CD4-positive, alpha-beta T cell (primary cell): ENCODE results near the gene DKKL1. TPM values are rescaled to one million over a fixed set of nuclear protein-coding genes. Genes with fewer than 3 reads are reported as not detected.
A peak's percentile ranks its signal among the peaks of the same experiment; 100 is the strongest.

ENCODE experiments used
- ATAC-seq: fragments of 200-7000 bp; cut with Tn5 transposase; one replicate; pipeline ENCODE4 v1.10.0; 2022; ENCODE audit warnings: mild to moderate bottlenecking; ENCODE audit not compliant: poor library complexity
- CTCF ChIA-PET: fragments of 350-600 bp; sonication (Branson Sonifier 250); formaldehyde crosslinking; loops from one replicate; lab custom pipeline; 2021; ENCODE audit warnings: antibody characterized with exemption, inconsistent platforms; lab: Charles Lee
- POLR2A ChIA-PET: fragments of 350-600 bp; sonication (Branson Sonifier 250); formaldehyde crosslinking; loops from one replicate; lab custom pipeline; 2021; ENCODE audit warnings: antibody characterized with exemption, inconsistent platforms; lab: Charles Lee
- DNase-seq, 14 experiments: peaks; one replicate each; pipeline ENCODE4 v3.0.0-alpha.2; 2013 to 2020; ENCODE audit warnings: mixed read lengths in 2 of 14
- H3K27ac ChIP-seq, 2 donors: one replicate each; pipeline versions ENCODE4 v1.5.1 to v1.7.0; 2013; ENCODE audit warnings: low read length in 2 of 2, low read depth in 1 of 2, mild to moderate bottlenecking in 1 of 2
- H3K27me3 ChIP-seq, 2 experiments: 1 replicate in 1 of 2; 2 replicates in 1 of 2; pipeline versions ENCODE4 v1.6.1 to v1.7.0; 2013; ENCODE audit warnings: low read length in 2 of 2, control low read depth in 1 of 2, mild to moderate bottlenecking in 1 of 2, moderate library complexity in 1 of 2; ENCODE audit not compliant: insufficient read depth in 2 of 2, control insufficient read depth in 1 of 2
- H3K36me3 ChIP-seq: one replicate; pipeline ENCODE4 v1.6.1; 2013; ENCODE audit warnings: low read length, control low read depth; ENCODE audit not compliant: insufficient read depth
- H3K4me1 ChIP-seq: one replicate; pipeline ENCODE4 v1.6.1; 2013; ENCODE audit warnings: low read length, control low read depth; ENCODE audit not compliant: insufficient read depth
- H3K4me3 ChIP-seq: one replicate; pipeline ENCODE4 v1.5.1; 2013; ENCODE audit warnings: mild to moderate bottlenecking, low read length, moderate library complexity
- H3K9me3 ChIP-seq, 2 experiments: 1 replicate in 1 of 2; 2 replicates in 1 of 2; pipeline versions ENCODE4 v1.6.1 to v1.7.0; 2013; ENCODE audit warnings: low read length in 2 of 2, mild to moderate bottlenecking in 2 of 2, control low read depth in 1 of 2, moderate library complexity in 1 of 2; ENCODE audit not compliant: control insufficient read depth in 1 of 2, insufficient read depth in 1 of 2
- H3K27ac Mint-ChIP-seq: one replicate; pipeline ENCODE4 v1.8.0; 2020; ENCODE audit warnings: mixed read lengths
- H3K27me3 Mint-ChIP-seq: one replicate; pipeline ENCODE4 v1.8.0; 2021; ENCODE audit warnings: mixed read lengths
- H3K36me3 Mint-ChIP-seq: one replicate; pipeline ENCODE4 v1.8.0; 2021; ENCODE audit warnings: low read depth, mixed read lengths
- H3K4me1 Mint-ChIP-seq: one replicate; pipeline ENCODE4 v1.8.0; 2021; ENCODE audit warnings: low read depth, mixed read lengths
- H3K4me3 Mint-ChIP-seq: one replicate; pipeline ENCODE4 v1.8.0; 2020; ENCODE audit warnings: mild to moderate bottlenecking, mixed read lengths
- H3K9me3 Mint-ChIP-seq: one replicate; pipeline ENCODE4 v1.8.0; 2020; ENCODE audit warnings: mixed read lengths
- intact Hi-C, 2 experiments: fragments of 100-400 bp; cut with DNase I in 1 of 2; cut with micrococcal nuclease in 1 of 2; formaldehyde crosslinking; loops; one replicate each; pipeline versions ENCODE4 v1.15.1 to v1.9.0; 2023 to 2025; cut with DNase I, micrococcal nuclease
- total RNA-seq, 174 experiments: library from RNA in 2 of 174; stranded (reverse) in 2 of 174; gene quantifications; one replicate each; pipeline ENCODE4 v1.2.3 and lab custom pipeline; 2021 to 2026
- TF ChIP-seq, protein P1 (sequence below): fragments of 200-600 bp; IDR thresholded peaks from one replicate; pipeline ENCODE4 v1.8.0; 2022; ENCODE audit warnings: antibody characterized with exemption, mild to moderate bottlenecking

DKKL1 gene
- total RNA-seq, 2 experiments from 2014 or later, result not detected

DNA sequence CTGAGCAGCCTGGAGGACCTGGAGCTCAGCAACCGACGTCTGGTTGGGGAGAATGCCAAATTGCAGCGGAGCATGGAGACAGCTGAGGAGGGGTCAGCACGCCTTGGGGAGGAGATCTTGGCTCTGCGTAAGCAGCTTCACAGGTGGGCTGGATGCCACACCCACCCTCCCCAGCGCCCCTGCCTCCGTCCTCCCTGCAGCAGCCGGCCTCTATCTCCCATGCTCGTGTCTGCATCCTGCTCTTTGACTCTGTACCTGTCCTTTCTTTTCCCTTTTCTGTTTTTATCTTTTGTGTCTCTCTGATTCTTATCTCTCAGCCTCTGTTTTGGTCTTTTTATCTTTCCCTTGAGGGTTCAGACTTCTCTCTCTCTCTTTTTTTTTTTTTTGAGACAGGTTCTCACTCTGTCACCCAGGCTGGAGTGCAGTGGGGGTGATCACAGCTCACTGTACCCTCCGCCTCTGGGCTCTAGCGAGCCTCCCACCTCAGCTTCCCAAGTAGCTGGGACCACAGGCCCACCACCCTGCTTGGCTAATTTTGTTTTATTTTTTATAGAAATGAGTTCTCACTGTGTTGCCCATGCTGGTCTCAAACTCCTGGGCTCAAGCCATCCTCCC lies 34.4 kb downstream of the DKKL1 start:
- Mint-ChIP-seq H3K4me1 (peaks cover 21% of the 10 kb centered on the region), H3K27ac (no peak overlapping the region), H3K9me3 (no peaks in the 10 kb centered on the region), H3K36me3 (no peaks in the 10 kb centered on the region), H3K27me3 (no peaks in the 10 kb centered on the region), H3K4me3 (peak overlapping the region; percentile 2)
- Histone ChIP-seq H3K4me1 (peaks cover 28% of the 10 kb centered on the region), H3K36me3 (no peaks in the 10 kb centered on the region), H3K9me3 (no peaks in the 10 kb centered on the region), H3K27ac (no peak overlapping the region), H3K27me3 (no peaks in the 10 kb centered on the region), H3K4me3 (no peak overlapping the region)
- intact Hi-C loops, result loop anchor here in 1 of 2 experiments (10.0 kb wide), 1 partner anchor 147 kb away; no protein-coding TSS in a partner anchor
- ATAC-seq, result peak; percentile 41
- POLR2A ChIA-PET, result interaction anchor here (0.7 to 1.5 kb wide), 4 partner anchors 9 to 55 kb away, joined by 3 to 6 read pairs (median 4); partner anchors contain the start of gene GFY
- CTCF ChIA-PET, result interaction anchor here (0.7 kb wide), 1 partner anchor 199 kb away, joined by 4 read pairs; no protein-coding TSS in a partner anchor
- DNase-seq, result peak in 1 of 14 experiments; percentile 15
- TF ChIP-seq, protein P1, sequence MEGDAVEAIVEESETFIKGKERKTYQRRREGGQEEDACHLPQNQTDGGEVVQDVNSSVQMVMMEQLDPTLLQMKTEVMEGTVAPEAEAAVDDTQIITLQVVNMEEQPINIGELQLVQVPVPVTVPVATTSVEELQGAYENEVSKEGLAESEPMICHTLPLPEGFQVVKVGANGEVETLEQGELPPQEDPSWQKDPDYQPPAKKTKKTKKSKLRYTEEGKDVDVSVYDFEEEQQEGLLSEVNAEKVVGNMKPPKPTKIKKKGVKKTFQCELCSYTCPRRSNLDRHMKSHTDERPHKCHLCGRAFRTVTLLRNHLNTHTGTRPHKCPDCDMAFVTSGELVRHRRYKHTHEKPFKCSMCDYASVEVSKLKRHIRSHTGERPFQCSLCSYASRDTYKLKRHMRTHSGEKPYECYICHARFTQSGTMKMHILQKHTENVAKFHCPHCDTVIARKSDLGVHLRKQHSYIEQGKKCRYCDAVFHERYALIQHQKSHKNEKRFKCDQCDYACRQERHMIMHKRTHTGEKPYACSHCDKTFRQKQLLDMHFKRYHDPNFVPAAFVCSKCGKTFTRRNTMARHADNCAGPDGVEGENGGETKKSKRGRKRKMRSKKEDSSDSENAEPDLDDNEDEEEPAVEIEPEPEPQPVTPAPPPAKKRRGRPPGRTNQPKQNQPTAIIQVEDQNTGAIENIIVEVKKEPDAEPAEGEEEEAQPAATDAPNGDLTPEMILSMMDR, result no peak

DNA sequence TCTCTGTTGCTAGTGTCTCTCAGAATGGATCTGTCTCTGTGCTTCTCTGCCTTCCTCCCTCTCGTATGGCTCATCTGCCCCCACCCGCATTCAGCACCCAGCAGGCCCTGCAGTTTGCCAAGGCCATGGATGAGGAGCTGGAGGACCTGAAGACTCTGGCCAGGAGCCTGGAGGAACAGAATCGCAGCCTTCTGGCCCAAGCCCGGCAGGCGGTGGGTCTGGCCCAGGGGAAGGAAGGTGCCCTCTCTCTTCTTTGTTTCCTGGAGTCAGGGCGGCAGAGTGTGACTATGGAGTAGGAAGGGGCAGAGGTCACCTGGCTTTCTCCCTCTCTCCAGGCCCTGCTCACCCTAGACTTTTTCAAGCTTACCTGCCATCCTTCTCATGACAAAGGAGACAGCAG lies 35.3 kb downstream of the DKKL1 start:
- peaks cover 28% of the 10 kb centered on the region for H3K4me1 Mint-ChIP-seq
- H3K4me3 Mint-ChIP-seq, result no peak overlapping the region
- no peak overlapping the region for H3K4me3 ChIP-seq
- H3K4me1 ChIP-seq, result peaks cover 25% of the 10 kb centered on the region
- no peaks in the 10 kb centered on the region for H3K27me3 ChIP-seq
- ChIA-PET CTCF (no interaction called here), POLR2A (no interaction called here)
- no peak overlapping the region for H3K27ac Mint-ChIP-seq
- no peaks in the 10 kb centered on the region for H3K36me3 ChIP-seq
- no peaks in the 10 kb centered on the region for H3K27me3 Mint-ChIP-seq
- intact Hi-C loops, result loop anchor here in 1 of 2 experiments (10.0 kb wide), 1 partner anchor 146 kb away; no protein-coding TSS in a partner anchor
- TF ChIP-seq, protein P1, result no peak
- ATAC-seq (no peak), DNase-seq (no peak)
- H3K9me3 Mint-ChIP-seq, result no peaks in the 10 kb centered on the region
- no peaks in the 10 kb centered on the region for H3K9me3 ChIP-seq
- H3K27ac ChIP-seq, result no peak overlapping the region
- H3K36me3 Mint-ChIP-seq, result no peaks in the 10 kb centered on the region

DNA sequence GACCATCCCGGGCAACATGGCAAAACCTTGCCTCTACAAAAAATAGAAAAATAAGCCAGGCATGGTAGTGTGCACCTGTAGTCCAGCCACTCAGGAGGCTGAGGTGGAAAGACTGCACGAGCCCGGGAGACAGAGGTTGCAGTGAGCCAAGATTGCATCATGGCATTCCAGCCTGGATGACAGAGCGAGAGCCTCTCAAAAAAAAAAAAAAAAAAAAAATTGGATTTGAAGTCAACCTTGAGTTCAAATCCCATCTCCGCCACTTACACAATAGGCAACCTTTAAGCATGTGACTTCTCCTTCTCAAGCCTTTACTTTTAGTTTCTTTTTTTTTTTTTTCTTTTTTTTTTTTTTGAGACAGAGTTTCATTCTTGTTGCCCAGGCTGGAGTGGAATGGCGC lies 36.4 kb downstream of the DKKL1 start:
- Histone ChIP-seq H3K27ac (no peak overlapping the region), H3K9me3 (no peaks in the 10 kb centered on the region), H3K4me1 (peaks cover 27% of the 10 kb centered on the region), H3K4me3 (no peak overlapping the region), H3K27me3 (no peaks in the 10 kb centered on the region), H3K36me3 (no peaks in the 10 kb centered on the region)
- no peak for DNase-seq
- no peaks in the 10 kb centered on the region for H3K9me3 Mint-ChIP-seq
- H3K4me1 Mint-ChIP-seq, result peaks cover 33% of the 10 kb centered on the region
- TF ChIP-seq, protein P1, result no peak
- H3K27me3 Mint-ChIP-seq, result no peaks in the 10 kb centered on the region
- no peaks in the 10 kb centered on the region for H3K36me3 Mint-ChIP-seq
- no peak overlapping the region for H3K4me3 Mint-ChIP-seq
- intact Hi-C loops, result no loop called here
- ChIA-PET CTCF (no interaction called here), POLR2A (no interaction called here)
- no peak overlapping the region for H3K27ac Mint-ChIP-seq
- ATAC-seq, result no peak
